Activated CD4-positive, alpha-beta T cell treated with anti-CD3 and anti-CD28 coated beads for 48 hours (primary cell): Measurements from ENCODE around the gene ATP8A2.

Source experiments
- DNase-seq: peaks from one replicate; pipeline ENCODE4 v3.0.0-alpha.2; 2020

The ATP8A2 gene

DNA sequence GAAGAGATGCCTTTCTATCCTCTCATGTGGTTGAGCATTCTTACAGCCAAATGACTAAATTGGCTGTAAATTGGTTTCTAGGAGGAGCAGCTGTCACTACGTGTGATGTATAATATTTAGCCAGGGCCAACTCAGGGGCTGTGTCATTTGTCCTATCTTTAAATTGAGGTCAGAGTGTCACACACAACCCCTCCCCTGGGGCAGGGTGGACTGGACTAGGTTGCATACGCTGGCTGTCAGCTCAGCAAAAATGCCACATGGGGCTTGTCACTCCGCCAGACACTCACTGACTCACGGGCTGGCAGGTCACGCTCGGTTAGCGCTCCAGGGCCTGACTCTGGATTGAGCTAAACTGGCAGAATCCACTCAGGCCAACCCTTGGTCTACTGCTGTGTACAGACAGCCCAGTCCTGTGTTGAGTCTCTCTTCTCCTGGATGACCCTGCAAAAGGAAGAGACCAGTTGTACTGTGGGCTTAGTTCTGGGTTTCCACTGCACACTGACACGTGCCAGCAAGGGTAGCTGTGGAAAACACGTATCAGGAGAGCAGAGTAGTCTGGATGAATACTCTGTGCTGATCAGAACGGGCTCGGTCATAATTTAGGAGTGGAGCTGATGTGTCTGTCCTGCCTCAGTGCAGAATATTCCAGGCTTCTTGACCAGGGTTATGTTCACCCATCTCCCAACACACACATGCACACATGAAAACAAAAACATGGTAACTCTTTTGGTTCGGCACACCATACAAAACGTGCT, 650.9 kb downstream of the ATP8A2 start:
- DNase-seq: no peak

DNA sequence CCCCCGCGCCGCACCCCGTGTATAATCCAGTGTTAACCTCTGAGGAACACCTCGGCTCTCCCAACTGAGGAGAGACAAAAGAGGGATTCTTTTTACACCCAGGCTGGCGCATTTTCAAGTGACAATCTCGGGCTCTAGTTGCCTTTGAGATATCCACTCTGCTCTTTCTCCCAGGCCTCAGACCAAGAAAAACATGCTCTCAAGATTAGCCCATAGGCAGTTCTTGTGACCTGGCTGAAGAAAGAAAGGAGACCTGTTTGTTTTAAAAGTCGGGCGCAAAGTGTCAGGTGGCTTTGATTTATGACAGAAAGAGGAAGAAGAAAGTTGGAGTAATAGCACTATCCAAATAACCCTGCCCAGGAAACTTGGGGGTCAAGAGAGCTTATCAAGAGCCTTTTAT, 652.8 kb downstream of the ATP8A2 start:
- no peak for DNase-seq

DNA sequence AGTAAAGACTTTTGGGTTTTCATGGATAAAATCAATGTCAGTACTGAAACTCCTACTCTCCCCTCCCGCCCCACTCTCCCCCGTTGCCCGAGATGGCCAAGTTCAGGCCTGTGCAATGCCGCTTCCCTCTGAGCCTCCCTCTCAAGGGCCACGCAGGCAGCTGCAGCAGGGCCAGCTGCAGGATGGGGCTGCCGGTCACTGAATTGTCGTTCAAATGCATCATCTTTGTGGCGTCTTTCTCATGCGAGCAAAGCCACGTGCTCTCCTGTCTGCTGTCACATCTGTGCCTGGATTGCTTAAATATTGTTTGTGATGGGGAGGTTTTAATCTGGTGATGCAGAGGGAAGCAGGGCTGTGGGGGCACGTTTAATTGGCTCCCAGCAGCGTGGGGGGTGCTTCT, 653.4 kb downstream of the ATP8A2 start:
- no peak for DNase-seq

DNA sequence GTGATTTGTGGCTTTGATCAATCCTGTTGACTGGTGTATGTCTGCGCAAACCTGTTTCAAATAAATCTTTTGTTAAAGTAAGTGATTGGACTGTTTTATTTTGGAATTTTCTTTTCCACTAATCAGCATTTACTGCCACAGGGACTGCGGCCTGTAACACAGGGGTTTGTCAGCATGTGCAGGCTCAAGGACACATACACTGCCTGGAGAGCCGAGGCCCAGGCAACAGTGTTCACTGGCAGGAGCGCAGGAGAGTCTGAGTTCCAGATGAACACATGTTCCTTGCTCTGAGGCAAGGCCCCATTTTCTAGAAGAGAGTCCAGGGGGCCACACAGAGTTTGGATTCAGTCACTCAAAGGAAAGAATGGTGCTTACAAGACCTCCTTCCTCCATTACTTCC, 654.0 kb downstream of the ATP8A2 start:
- DNase-seq: no peak

DNA sequence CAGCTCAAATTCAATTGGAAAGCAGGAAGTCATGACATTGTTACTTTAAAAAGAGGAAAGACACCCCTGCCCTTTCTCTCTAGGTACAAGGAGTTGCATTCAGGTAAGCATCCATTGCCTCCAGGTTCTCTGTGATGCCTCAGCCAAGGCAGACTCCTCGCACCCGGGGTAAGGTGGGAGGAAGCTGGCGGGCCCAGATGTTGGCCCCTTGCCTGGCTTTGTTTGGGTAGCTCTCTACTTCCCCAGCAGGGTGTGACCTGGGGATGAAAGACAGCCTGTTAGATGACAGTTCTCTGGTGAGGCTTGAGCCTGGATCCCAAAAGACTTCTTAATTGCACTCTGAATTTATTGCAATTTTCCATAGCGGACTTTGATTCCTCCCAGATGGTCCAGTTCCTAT, 654.4 kb downstream of the ATP8A2 start:
- no peak for DNase-seq

DNA sequence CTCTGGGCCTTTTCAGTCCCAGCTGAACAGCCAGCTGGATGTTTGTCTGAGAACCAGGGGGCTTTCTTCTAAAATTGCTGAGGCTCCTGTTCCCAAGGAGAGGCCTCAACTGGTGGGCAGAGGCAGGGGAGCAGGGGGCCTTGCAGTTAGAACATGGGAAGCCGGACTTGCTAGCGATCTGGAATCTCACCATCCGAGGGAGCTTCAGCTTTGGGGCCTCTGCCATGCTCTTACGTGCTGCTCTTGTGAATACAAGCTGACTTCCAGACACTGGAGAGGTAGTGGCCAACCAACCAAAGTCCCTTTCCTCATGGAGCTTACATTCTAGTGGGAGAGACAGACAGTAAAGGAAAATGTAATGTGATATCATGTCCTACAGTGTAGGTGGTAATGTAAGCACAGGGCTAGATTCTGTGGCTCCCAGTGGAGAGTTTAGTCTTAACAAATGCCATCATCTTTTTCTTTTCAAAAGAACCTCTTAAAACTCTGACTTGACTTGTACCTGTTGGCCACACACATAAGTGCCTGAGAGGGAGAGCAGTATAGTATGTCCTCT, 657.9 kb downstream of the ATP8A2 start:
- no peak for DNase-seq

DNA sequence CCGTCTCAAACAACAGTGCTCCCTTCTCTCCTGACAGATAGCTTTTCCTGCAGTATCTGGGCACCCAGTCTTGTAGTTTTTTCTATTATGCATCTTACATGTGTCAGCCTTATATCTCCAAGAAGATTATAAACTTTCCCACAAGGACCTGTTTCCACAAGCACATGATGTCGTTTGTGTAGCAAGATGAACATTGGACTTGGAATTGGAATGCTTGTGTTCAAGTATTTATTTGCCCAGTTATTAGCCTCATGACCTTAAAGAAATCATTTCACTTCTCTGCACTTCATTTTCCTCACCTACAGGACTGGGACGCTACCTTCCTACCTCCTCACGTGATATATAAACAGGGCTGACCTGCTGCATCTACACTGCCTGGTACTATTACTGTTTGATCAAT, 658.6 kb downstream of the ATP8A2 start:
- no peak for DNase-seq

DNA sequence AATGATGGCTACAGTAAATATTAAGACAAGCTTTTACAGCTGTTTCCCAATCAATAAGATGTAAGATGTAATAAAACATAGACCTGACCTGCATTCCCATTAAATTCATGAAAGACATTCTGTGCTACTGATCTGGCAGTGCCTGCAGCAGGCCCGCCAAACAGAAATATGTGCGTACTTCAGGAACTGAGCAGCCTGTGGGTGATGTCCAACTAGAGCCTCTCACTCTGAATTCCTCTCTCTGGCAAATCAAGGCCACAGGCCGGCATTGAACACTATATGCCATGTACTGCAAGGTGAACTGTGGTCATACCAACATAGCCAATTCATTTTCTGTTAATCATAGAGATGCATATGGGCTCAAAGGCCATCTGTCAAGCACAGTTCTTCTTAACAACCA, 662.2 kb downstream of the ATP8A2 start:
- no peak for DNase-seq

DNA sequence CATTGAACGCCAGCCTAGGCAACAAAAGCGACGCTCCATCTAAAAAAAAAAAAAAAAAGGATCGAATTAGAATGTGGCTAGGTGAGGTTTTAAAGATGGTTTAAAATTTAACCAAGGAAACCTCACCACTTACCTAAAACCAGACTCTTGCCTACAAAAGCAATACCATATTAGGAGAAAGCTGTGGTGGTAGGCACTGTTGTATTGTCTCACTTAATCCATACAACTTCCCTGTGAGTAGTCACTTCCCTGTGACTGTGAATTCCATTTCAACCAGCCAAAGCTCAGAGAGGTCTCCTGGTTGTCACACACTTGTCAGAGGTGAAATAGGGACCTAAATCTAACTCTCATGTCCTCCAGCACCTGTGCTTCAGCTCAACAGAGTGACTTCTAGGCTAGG, 664.6 kb downstream of the ATP8A2 start:
- no peak for DNase-seq

DNA sequence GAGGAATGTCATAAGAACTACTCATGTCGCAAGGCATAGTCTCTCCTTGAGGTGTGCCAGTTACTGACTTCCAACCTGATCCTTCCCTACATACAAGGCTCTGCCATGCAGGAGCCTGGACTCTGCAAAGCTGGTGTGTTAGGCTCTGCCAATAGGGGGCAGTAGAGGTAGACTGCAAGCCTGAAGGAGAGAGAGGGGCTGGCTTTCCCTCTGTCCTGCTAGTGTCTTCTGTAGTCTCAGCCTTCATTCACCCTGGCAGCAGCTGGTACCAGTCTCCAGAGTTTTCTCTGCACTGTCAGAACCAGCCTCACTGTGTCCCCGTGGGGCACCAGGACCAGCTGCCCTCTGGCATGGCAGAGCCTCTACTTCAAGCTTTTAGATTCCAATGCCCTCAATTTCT, 665.5 kb downstream of the ATP8A2 start:
- DNase-seq: peak; percentile 56

DNA sequence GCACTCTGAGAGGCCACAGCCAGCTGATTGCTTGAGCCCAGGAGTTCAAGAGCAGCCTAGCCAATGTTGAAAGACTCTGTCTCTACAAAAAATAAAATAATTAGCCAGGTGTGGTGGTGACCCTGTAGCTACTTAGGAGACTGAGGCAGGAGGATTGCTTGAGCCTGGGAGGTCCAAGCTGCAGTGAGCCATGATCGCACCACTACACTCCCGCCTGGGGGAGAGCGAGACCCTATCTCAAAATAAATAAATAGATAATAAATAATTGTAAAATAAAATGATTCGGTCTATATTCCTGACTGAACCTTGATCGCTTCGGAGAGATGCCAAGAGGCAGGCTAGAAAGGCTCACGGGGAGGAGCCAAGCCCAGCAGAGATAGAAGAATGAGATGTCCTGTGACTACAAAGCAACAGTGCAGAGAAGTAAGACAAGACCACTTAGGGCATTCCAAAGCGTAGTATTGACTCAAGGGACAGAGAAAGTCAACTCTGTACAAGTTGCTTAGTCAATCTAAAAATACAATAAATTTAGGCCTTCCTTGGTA, 667.2 kb downstream of the ATP8A2 start:
- no peak for DNase-seq

DNA sequence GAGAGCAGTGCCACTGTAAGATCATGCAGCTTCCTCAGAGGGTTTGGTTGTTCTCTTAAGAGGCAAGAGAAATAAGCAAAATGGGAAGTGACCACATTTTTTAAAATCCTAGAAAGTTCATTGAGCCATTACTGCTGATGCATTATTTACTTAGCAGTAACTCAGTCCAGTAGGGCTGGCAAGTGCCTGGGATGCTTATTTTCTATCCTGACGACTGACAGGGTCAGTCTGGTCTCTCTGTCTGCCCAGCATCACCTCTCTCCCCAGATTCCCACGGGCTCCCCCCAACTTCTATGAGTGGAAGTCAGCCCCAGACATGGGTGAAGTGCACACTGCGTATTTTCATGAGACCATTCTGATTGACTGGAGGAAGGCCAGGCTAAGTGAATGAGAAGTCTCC, 669.7 kb downstream of the ATP8A2 start:
- DNase-seq: no peak

DNA sequence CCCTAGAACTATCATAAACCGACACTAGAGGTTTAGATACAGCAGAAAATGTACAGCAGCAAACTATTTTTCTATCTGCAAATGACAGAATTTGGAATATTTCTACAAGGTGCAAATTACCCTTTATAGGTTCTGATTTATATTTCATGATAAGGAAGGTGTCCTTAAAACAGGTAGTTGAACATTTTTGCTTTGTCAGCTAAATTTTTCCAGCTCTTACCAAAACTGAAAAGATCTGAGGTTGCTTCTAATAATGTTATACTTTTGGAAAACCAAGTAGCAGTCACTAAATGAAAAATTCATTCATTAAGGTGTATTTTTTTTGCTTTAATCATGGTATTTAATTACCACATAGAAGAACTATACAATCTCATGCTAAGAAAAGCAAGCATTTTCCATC, 671.0 kb downstream of the ATP8A2 start:
- no peak for DNase-seq

DNA sequence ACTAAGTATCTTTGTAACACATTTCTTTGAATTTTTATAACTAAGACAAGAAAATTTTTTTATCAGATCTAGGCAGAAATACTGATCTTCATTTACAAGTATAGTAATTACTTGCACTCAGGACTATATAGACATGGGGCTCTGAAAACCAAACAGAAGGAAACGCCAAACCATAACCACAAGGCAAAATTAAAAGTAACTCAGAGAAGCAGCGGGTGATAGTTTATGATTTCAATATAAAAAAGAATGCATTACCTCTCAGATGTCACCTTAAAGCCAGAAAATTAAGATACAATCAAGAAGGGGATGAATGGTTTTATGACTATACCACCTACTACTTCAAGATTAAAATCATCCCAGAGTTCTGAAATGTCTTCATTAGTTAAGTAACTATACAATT, 673.4 kb downstream of the ATP8A2 start:
- no peak for DNase-seq

DNA sequence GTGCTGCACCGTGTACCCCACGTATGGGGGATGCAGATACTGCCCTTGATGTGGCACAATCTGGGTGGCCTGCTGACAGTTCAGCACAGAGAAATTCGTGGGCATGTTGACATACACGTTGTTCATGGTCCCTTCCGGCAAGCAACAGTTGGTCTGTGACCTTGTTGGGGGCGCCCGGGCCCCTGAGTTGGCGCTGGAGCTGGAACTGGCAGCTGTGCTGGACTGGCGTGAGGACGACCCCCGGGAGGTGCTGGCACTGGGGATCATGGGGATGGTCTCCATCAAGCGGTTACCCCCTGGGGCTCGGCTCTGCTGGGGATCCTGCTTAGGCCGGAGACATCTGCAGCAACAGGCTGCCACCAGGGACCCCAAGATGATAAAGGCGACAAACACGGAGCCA, 674.9 kb downstream of the ATP8A2 start:
- no peak for DNase-seq

DNA sequence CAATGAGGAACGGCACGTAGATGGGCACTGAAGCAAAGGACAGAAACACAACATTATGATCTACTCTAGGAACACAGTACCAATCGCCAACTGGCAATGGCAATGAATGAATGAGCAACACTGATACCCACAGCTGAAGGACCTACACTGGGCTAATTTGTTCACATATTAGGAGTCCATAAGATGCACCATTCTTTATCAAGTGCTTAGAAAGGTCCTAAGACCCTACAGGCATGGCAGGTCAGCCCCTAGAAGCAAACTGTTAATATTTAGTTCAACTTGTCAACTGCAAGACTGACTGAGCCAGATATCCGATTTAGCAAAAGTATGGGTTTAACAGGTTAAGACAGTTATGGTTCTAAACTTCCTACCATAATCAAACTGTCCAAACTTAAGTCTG, 675.3 kb downstream of the ATP8A2 start:
- DNase-seq: no peak

DNA sequence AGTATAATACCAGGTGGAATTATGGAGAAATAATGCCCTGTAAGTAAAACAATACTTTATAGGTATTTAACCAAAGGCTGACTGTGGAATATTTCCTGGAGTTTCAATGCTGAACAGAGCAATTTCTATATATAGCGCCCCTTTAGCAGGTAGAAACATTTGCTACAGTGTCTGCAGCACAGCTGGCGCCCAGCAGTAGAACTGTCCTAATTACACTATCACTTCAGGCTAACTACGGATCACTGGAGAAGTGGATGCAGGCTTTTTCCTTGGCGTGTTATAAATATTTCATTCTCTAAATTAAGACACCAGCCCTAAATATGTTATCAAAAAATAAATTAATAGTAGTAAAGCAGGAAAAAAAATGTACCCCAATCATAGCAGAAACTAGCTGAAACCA, 677.0 kb downstream of the ATP8A2 start:
- no peak for DNase-seq

DNA sequence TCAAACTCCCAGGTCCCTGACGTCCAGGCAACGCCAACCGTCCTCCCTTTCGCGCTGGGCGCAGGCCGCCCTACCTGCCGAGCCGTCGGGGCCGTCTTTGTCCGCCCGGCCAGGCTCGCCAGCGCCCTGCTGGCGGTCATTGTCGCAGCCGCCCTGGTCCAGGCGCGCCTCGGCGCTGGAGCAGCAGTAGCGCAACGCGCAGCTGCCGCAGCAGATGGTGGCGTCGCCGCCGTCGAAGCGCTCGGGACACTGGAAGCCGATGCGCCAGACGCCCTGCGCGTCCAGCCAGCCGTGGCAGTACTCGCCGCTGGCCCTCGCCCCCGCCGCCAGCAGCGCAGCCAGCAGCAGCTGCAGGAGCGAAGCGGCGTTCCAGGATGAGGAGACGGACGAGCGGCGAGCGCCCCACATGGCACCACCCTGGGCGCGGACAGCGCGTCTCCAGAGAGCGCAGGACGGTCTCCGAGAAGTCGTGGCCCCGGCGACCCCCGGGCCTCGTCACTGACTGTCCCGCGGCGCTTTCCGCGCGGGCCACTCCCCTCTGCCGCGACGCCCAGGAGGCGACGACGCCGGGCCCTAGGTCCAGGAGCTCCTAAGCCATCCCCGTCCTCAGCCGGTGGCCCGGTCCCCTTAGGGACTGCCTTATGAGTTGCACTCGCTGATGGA, 678.9 kb downstream of the ATP8A2 start:
- peak; percentile 9 for DNase-seq

DNA sequence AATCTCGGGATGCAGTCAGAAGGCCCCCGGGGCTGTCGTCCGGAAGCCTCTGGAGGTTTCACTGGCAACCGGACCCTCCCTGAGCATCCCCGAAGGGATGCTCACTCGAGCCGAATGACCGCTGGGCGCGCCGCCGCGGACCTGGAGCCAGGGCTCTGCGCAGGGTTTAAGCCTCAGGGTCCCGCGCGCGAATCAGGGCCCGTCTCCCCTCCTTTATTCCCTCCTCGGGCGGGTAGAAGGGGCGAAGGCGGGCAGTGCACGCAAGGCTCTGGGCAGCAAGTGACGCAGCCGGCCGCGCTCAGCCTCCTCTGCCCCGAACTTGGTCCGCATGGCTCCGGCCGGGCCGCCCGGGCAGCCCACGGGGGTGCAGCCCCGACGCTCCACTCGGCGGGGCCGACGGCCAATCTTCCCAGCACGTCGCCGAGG, 679.5 kb downstream of the ATP8A2 start:
- no peak for DNase-seq

DNA sequence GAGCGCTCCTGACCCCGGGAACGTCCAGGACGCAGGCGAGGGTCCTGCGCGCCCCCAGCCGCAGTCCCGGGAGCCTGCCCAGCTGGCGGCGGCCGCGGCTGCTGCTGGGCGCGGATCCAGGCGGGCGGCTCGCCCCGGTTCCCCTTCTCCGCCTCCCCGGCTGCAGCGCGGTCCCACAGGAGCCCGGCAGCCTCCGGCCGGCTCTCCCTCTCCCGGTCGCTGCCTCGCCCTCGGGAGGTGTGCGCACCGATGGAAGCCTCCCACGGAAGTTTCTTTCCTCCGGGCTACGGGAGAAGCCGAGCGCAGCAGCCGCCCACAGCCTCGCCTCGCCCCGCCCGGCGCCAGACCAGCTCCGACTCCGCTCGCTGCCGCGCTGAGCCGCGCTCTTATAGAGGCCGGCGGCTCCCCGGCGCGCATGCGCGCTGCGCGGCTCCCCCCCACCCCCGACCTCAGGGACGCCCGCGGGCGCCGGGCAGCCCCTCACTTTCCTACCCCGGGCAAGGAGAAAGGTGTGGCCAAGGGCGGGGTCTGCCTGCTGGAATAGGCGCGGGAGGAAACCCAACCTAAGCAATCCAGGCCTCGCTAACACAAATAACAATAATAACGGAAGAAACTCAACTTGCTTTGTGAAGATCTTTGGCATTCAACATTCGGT, 680.0 kb downstream of the ATP8A2 start, which contains the start of gene SHISA2:
SHISA2 (minus strand) TSS at position 360 of the 655 bp plus-strand sequence. CDS start 1,041 bp downstream, outside the sequence.
- peak; percentile 37 for DNase-seq

DNA sequence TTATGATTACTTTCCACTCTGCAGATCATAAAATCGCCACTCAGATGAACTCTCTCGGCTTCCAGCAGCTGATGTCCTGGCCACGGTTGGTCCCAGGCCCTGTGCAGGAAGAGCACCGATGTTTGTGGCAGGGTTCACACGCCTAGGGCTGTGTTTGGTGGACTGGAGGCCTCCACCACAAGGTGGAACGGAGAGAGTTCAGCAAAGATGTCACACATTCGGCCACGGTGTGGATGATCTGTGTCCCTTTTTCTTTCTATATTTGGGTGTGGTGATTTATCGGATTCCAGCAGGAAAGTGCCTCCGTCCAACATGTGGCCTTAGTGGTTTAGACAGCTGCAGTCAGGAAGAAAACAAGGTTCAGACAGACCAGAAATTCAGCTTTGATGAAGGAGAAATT, 680.6 kb downstream of the ATP8A2 start:
- no peak for DNase-seq

DNA sequence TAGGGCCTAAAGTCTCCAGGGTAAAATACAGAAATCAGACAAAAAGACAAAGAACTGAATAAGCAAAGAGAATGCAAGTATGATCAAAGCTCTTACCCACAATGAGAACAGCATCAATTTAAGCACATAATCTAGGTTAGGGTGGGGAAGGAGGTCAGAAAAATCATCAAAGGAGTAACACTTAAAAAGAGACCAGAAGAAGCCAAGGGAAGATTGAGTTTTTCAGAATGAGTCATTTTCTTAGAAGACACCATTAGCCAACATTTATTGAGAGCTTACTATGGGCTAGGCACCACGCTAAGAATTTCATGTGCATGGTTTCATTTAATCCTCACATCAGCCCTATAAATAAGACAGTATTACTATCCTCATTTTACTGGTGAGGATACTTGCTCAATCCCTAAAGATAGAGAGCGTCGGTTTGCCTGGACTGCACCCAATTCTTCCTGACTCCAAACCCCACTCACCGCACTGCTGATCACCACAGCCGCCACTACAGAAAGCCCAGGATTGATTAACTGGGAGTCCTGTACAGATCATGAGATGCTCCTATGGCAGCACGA, 681.7 kb downstream of the ATP8A2 start:
- no peak for DNase-seq

DNA sequence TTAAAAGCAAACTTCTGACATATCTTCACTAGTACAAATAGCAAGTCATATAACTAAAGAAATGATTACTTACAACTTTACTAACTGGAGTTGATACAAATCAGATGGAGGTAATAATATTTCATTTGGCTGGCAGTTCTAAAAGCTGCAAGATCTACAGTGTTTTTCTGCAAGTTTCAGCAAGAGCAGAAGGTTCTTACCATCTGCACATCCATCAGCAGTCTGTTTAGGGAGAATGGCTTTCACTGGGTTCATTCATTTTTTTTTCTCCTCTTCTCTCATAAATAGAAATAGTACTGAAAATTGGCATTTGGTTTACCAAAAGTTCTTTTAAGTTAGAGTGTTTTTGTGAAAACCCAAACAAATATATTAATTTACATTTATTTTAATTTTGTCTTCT, 683.1 kb downstream of the ATP8A2 start:
- no peak for DNase-seq
